Vagina (tissue), 2 donors: ENCODE results near the gene TGIF2. TPM values are rescaled to one million over a fixed set of nuclear protein-coding genes. Genes with fewer than 3 reads are reported as not detected.
"Not testable (repeated sequence)": the region's sequence is repeated elsewhere in the genome, so short reads cannot be mapped to it uniquely, and the experiment has no call there.

ENCODE experiments used
- DNase-seq, 2 donors: peaks; one replicate each; pipeline ENCODE4 v3.0.0-alpha.2; 2017; ENCODE audit errors: extremely low spot score in 2 of 2
- H3K27ac ChIP-seq: fragments of 200-600 bp; sonication (generic); one replicate; pipeline ENCODE4 v1.5.1; 2019
- H3K27me3 ChIP-seq: fragments of 200-600 bp; sonication (generic); one replicate; pipeline ENCODE4 v1.5.1; 2019
- H3K36me3 ChIP-seq, 2 donors: fragments of 200-600 bp; sonication (generic); one replicate each; pipeline ENCODE4 v1.5.1; 2017 to 2019
- H3K4me1 ChIP-seq: fragments of 200-600 bp; sonication (generic); one replicate; pipeline ENCODE4 v1.5.1; 2019
- H3K4me3 ChIP-seq, 2 donors: fragments of 200-600 bp; sonication (generic); 1 replicate in 1 of 2; 2 replicates in 1 of 2; pipeline ENCODE4 v1.5.1; 2016 to 2019
- H3K9me3 ChIP-seq: fragments of 200-600 bp; sonication (generic); one replicate; pipeline ENCODE4 v1.5.1; 2019
- POLR2A ChIP-seq, 2 donors: fragments of 450-650 bp; IDR thresholded peaks; one replicate each; pipeline ENCODE4 v1.6.1; 2017; ENCODE audit warnings: antibody characterized with exemption in 2 of 2, mild to moderate bottlenecking in 2 of 2, moderate library complexity in 2 of 2
- POLR2AphosphoS5 ChIP-seq, 2 donors: sonication (generic); formaldehyde crosslinking; IDR thresholded peaks; one replicate each; pipeline ENCODE4 v1.9.0; 2017; ENCODE audit warnings: antibody characterized with exemption in 2 of 2, mild to moderate bottlenecking in 2 of 2, low read depth in 1 of 2; ENCODE audit not compliant: insufficient read depth in 1 of 2
- intact Hi-C: fragments of 100-400 bp; cut with DNase I; formaldehyde crosslinking; loops from one replicate; pipeline ENCODE4 v1.15.1; 2023
- small RNA-seq: library from RNA; depleted of rRNA; stranded (forward); fragments of <200 nt; gene quantifications from one replicate; pipeline ENCODE3, GENCODE V24; 2016
- total RNA-seq: library from RNA; depleted of rRNA; stranded (reverse); fragments of >200 nt; gene quantifications from one replicate; pipeline ENCODE4 v1.2.3, GENCODE V29; 2016
- TF ChIP-seq, protein P1 (sequence below), 3 experiments: fragments of 450-650 bp in 2 of 3; fragments of 200-600 bp in 1 of 3; sonication (generic) in 1 of 3; IDR thresholded peaks; one replicate each; pipeline ENCODE4 v1.5.1; 2017 to 2019; ENCODE audit warnings: antibody characterized with exemption in 3 of 3, mild to moderate bottlenecking in 2 of 3, moderate library complexity in 2 of 3

Gene TGIF2
- total RNA-seq, 1 donor from 2014 or later = 9.3 TPM

DNA sequence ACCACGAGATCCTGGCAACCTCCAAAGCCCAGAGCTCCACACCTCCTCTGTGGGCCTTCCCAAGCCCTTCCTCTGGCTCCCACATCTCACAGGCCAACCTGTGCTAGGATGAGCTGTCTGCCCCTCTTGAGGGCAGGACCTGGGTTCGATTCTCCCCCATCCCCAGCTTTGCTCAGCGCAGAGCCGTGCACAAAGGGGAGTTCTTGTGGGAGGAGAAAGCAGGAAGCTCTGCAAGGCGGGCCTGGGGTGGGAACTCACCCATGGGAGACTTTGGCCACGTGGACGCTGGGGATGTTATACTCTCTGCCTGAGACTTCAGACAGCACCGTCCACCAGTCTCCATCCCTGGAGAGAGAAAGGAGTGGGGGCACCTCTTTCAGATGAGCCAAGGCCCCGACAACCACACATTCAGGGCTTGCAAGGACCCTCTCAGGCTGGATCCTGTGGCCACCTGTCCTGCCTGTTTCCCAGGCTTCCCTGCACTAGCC is 59.9 kb downstream of the TGIF2 start:
- Histone ChIP-seq H3K27ac (no peak overlapping the region), H3K9me3 (no peaks in the 10 kb centered on the region), H3K36me3 (no peaks in the 10 kb centered on the region), H3K4me3 (no peak overlapping the region), H3K4me1 (no peaks in the 10 kb centered on the region), H3K27me3 (no peaks in the 10 kb centered on the region)
- intact Hi-C loops = no loop called here
- DNase-seq = no peak
- TF ChIP-seq POLR2A (IDR thresholded peaks at IDR 0.05) (no peak), POLR2AphosphoS5 (IDR thresholded peaks at IDR 0.05; ENCODE audit: insufficient read depth in 1 of 2, low read depth in 1 of 2) (no peak)
- TF ChIP-seq, protein P1, sequence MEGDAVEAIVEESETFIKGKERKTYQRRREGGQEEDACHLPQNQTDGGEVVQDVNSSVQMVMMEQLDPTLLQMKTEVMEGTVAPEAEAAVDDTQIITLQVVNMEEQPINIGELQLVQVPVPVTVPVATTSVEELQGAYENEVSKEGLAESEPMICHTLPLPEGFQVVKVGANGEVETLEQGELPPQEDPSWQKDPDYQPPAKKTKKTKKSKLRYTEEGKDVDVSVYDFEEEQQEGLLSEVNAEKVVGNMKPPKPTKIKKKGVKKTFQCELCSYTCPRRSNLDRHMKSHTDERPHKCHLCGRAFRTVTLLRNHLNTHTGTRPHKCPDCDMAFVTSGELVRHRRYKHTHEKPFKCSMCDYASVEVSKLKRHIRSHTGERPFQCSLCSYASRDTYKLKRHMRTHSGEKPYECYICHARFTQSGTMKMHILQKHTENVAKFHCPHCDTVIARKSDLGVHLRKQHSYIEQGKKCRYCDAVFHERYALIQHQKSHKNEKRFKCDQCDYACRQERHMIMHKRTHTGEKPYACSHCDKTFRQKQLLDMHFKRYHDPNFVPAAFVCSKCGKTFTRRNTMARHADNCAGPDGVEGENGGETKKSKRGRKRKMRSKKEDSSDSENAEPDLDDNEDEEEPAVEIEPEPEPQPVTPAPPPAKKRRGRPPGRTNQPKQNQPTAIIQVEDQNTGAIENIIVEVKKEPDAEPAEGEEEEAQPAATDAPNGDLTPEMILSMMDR (IDR thresholded peaks at IDR 0.05) = no peak

DNA sequence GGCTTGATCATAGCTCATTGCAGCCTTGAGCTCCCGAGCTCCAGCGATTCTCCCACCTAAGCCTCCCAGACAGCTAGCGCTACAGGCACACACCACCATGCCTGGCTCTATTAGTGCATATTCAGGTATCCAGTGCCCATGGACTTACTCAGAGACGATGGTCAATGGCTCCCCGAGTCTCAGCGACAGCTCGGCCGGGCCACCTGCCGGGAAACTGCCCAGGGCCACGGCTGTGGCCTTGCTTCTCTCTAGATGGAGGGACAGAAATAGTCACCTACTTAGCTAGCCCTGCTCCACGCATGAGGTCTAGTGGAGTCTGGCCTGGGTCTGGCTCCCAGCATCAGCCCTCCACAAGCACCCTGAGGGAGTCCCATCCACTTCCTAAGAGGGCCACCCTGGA is 60.9 kb downstream of the TGIF2 start:
- Histone ChIP-seq H3K4me1 (no peaks in the 10 kb centered on the region), H3K36me3 (no peaks in the 10 kb centered on the region), H3K27me3 (no peaks in the 10 kb centered on the region), H3K9me3 (no peaks in the 10 kb centered on the region), H3K4me3 (no peak overlapping the region), H3K27ac (no peak overlapping the region)
- intact Hi-C loops = no loop called here
- no peak for DNase-seq
- TF ChIP-seq POLR2A (IDR thresholded peaks at IDR 0.05) (no peak), POLR2AphosphoS5 (IDR thresholded peaks at IDR 0.05; ENCODE audit: insufficient read depth in 1 of 2, low read depth in 1 of 2) (no peak)
- TF ChIP-seq, protein P1 (IDR thresholded peaks at IDR 0.05) = no peak

DNA sequence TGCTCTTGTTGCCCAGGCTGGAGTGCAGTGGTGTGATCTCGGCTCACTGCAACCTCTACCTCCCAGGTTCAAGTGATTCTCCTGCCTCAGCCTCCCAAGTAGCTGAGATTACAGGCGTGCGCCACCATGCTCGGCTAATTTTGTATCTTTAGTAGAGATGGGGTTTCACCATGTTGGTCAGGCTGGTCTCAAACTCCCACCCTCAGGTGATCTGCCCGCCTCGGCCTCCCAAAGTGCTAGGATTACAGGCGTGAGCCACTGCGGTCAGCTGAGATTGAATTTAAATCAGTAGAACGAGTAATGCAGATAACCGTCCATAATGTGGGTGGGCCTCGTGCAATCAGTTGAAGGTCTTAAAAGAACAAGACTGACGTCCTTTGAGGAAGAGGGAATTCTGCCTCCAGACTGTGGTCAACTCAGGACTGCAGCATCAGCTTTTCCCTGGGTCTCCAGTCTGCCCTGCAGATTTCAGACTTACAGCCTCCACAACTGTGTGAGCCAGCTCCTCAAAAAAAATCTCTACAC is 65.5 kb downstream of the TGIF2 start:
- H3K27me3 ChIP-seq, H3K27ac ChIP-seq, DNase-seq, H3K4me3 ChIP-seq, H3K9me3 ChIP-seq, H3K36me3 ChIP-seq, H3K4me1 ChIP-seq, intact Hi-C loops: not testable (repeated sequence)

DNA sequence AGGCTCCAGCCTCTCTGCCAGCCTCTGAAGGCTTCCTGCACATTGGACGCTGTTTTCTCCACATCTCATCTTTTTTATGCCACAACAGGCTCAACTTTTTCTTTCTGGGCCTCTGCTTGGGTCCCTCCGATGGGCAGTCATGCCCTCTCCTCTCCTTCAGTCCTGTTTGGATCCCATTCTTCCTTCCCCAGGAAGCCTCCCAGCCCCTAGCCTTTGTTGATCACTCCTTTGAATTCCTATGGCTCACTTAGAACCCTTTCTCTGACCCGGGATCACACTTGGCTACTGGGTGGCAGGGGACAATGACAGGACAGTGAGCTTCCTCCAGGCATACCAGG is 68.1 kb downstream of the TGIF2 start:
- Histone ChIP-seq H3K27ac (no peak overlapping the region), H3K4me1 (no peaks in the 10 kb centered on the region), H3K36me3 (no peaks in the 10 kb centered on the region), H3K9me3 (no peaks in the 10 kb centered on the region), H3K4me3 (no peak overlapping the region), H3K27me3 (no peaks in the 10 kb centered on the region)
- no peak for DNase-seq
- intact Hi-C loops = no loop called here
- no peak for TF ChIP-seq POLR2A (IDR thresholded peaks at IDR 0.05)
- TF ChIP-seq POLR2AphosphoS5 (IDR thresholded peaks at IDR 0.05; ENCODE audit: insufficient read depth in 1 of 2, low read depth in 1 of 2) = no peak
- TF ChIP-seq, protein P1 (IDR thresholded peaks at IDR 0.05) = no peak

DNA sequence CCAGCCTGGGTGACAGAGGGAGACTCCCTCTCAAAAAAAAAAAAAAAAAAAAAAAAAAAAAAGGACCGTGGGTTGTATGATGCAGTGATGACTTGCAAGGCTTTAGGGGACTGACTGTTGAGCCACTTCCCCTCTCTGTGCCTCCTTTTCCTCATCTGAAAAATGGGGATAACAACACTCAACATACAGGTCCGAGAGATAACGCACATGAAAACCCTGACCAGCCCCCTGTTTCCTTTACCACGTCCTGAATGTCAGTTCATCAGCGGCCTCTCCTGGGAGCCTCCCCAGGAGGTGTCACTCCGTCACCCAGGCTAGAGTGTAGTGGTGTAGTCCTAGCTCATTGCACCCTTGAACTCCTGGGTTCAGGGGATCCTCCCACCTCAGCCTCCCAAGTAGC is 68.7 kb downstream of the TGIF2 start:
- Histone ChIP-seq H3K4me1 (no peaks in the 10 kb centered on the region), H3K9me3 (no peaks in the 10 kb centered on the region), H3K27me3 (no peaks in the 10 kb centered on the region), H3K27ac (no peak overlapping the region), H3K4me3 (no peak overlapping the region), H3K36me3 (no peaks in the 10 kb centered on the region)
- DNase-seq = no peak
- intact Hi-C loops = no loop called here
- TF ChIP-seq POLR2A (IDR thresholded peaks at IDR 0.05) (no peak), POLR2AphosphoS5 (IDR thresholded peaks at IDR 0.05; ENCODE audit: insufficient read depth in 1 of 2, low read depth in 1 of 2) (no peak)
- TF ChIP-seq, protein P1 (IDR thresholded peaks at IDR 0.05) = no peak

Small RNAs within 50 kb of the gene (small RNA-seq; reads per million reads assigned to genes)
- gene RF00017 = not detected

Other genes with a start within 250 kb of the TGIF2 start
- 246 TPM for gene MYL9, start 32.1 kb upstream of the TGIF2 start, total RNA-seq
- 64.3 TPM for gene RAB5IF, start 32.2 kb downstream of the TGIF2 start, total RNA-seq
- gene SLA2, start 72.6 kb downstream of the TGIF2 start, total RNA-seq = 3.7 TPM
- gene NDRG3, start 172.5 kb downstream of the TGIF2 start, total RNA-seq = 21.1 TPM
- gene DSN1, start 200.2 kb downstream of the TGIF2 start, total RNA-seq = 4.7 TPM